ENCODE measurements around the gene NLRP10.

The NLRP10 gene

GRCh38 chr11:7965386-7965785 is at the start of gene NLRP10:
NLRP10 (minus strand) TSS chr11:7965447; CDS start chr11:7963495, 1,952 bp downstream.
- TF ChIP-seq CTCF (IDR thresholded peaks at IDR 0.05; ENCODE audit: insufficient read depth, low read length, poor library complexity, severe bottlenecking): no peak
- no peak for DNase-seq (ENCODE audit: extremely low read depth, insufficient read length)
- H3K27me3 ChIP-seq (replicated peaks; ENCODE audit: control insufficient read depth, insufficient read depth, low read length): no peaks in the 10 kb centered on the region; the same call in 1 of the 2 replicates
- no peaks in the 10 kb centered on the region for H3K36me3 ChIP-seq (ENCODE audit: control insufficient read depth, insufficient read depth, low read length)
- no peak within 1 kb of the TSS for H3K4me3 ChIP-seq (replicated peaks; ENCODE audit: low read depth, low read length)

GRCh38 chr11:8013833-8014232 is 48.6 kb upstream of the NLRP10 start:
- Histone ChIP-seq H3K4me3 (replicated peaks; ENCODE audit: low read depth, low read length) (no peak overlapping the region), H3K27me3 (replicated peaks; ENCODE audit: control insufficient read depth, insufficient read depth, low read length) (no peaks in the 10 kb centered on the region; the same call in none of the 2 replicates), H3K36me3 (ENCODE audit: control insufficient read depth, insufficient read depth, low read length) (no peaks in the 10 kb centered on the region)
- no peak for TF ChIP-seq CTCF (IDR thresholded peaks at IDR 0.05; ENCODE audit: insufficient read depth, low read length, poor library complexity, severe bottlenecking)
- DNase-seq (ENCODE audit: extremely low read depth, insufficient read length): no peak

- Histone ChIP-seq H3K36me3 (ENCODE audit: control insufficient read depth, insufficient read depth, low read length) (no peaks in the 10 kb centered on the region), H3K27me3 (replicated peaks; ENCODE audit: control insufficient read depth, insufficient read depth, low read length) (no peaks in the 10 kb centered on the region; the same call in 1 of the 2 replicates), H3K4me3 (replicated peaks; ENCODE audit: low read depth, low read length) (no peak overlapping the region)
- DNase-seq (ENCODE audit: extremely low read depth, insufficient read length): no peak
- no peak for TF ChIP-seq CTCF (IDR thresholded peaks at IDR 0.05; ENCODE audit: insufficient read depth, low read length, poor library complexity, severe bottlenecking)
These were observed 46.8 kb upstream of the NLRP10 start for GRCh38 chr11:8011981-8012444.

- Histone ChIP-seq H3K36me3 (ENCODE audit: control insufficient read depth, insufficient read depth, low read length) (no peaks in the 10 kb centered on the region), H3K27me3 (replicated peaks; ENCODE audit: control insufficient read depth, insufficient read depth, low read length) (no peaks in the 10 kb centered on the region; the same call in 1 of the 2 replicates), H3K4me3 (replicated peaks; ENCODE audit: low read depth, low read length) (no peak overlapping the region)
- no peak for TF ChIP-seq CTCF (IDR thresholded peaks at IDR 0.05; ENCODE audit: insufficient read depth, low read length, poor library complexity, severe bottlenecking)
- no peak for DNase-seq (ENCODE audit: extremely low read depth, insufficient read length)
These were observed 46.1 kb upstream of the NLRP10 start for GRCh38 chr11:8011371-8011770.

- no peak for DNase-seq (ENCODE audit: extremely low read depth, insufficient read length)
- TF ChIP-seq CTCF (IDR thresholded peaks at IDR 0.05; ENCODE audit: insufficient read depth, low read length, poor library complexity, severe bottlenecking): no peak
- H3K36me3 ChIP-seq (ENCODE audit: control insufficient read depth, insufficient read depth, low read length): no peaks in the 10 kb centered on the region
- H3K27me3 ChIP-seq (replicated peaks; ENCODE audit: control insufficient read depth, insufficient read depth, low read length): no peaks in the 10 kb centered on the region
- H3K4me3 ChIP-seq (replicated peaks; ENCODE audit: low read depth, low read length): no peak overlapping the region
These were observed 44.6 kb upstream of the NLRP10 start for GRCh38 chr11:8009856-8010255.

- no peak for TF ChIP-seq CTCF (IDR thresholded peaks at IDR 0.05; ENCODE audit: insufficient read depth, low read length, poor library complexity, severe bottlenecking)
- no peak for DNase-seq (ENCODE audit: extremely low read depth, insufficient read length)
- H3K36me3 ChIP-seq (ENCODE audit: control insufficient read depth, insufficient read depth, low read length): no peaks in the 10 kb centered on the region
- no peaks in the 10 kb centered on the region for H3K27me3 ChIP-seq (replicated peaks; ENCODE audit: control insufficient read depth, insufficient read depth, low read length)
- no peak overlapping the region for H3K4me3 ChIP-seq (replicated peaks; ENCODE audit: low read depth, low read length)
These were observed 43.0 kb upstream of the NLRP10 start for GRCh38 chr11:8008212-8008611.
